Measurements from ENCODE around the gene ICAM1.
"Not testable (repeated sequence)": the region's sequence is repeated elsewhere in the genome, so short reads cannot be mapped to it uniquely, and the experiment has no call there.

Gene ICAM1

GRCh38 chr19:10274589-10274988 is 3.7 kb downstream of the ICAM1 start:
- TF ChIP-seq Cebpa-rat (IDR thresholded peaks at IDR 0.05), result no peak
- H3K4me1 ChIP-seq, result peaks cover 37% of the 10 kb centered on the region
- H3K27ac ChIP-seq, result no peak overlapping the region
- H3K27me3 ChIP-seq, result no peaks in the 10 kb centered on the region
- peaks cover 16% of the 10 kb centered on the region for H4K20me1 ChIP-seq
- H3K9me3 ChIP-seq, result no peaks in the 10 kb centered on the region
- H3K4me3 ChIP-seq, result no peak overlapping the region
- no peak overlapping the region for H3K9ac ChIP-seq
- no peak overlapping the region for H3K4me2 ChIP-seq
- peaks cover 41% of the 10 kb centered on the region for H3K36me3 ChIP-seq

GRCh38 chr19:10277795-10278589 is 7.1 kb downstream of the ICAM1 start:
- Histone ChIP-seq H3K4me1 (peaks cover 14% of the 10 kb centered on the region), H3K4me2 (no peak overlapping the region), H3K36me3 (peaks cover 42% of the 10 kb centered on the region), H3K27me3 (no peaks in the 10 kb centered on the region), H3K4me3 (no peak overlapping the region), H3K27ac (no peak overlapping the region), H4K20me1 (peaks cover 25% of the 10 kb centered on the region), H3K9me3 (no peaks in the 10 kb centered on the region), H3K9ac (no peak overlapping the region)
- TF ChIP-seq Cebpa-rat (IDR thresholded peaks at IDR 0.05), result no peak

- no peak overlapping the region for H3K4me2 ChIP-seq
- no peak overlapping the region for H3K9ac ChIP-seq
- TF ChIP-seq Cebpa-rat (IDR thresholded peaks at IDR 0.05), result no peak
- H3K4me3 ChIP-seq, result no peak overlapping the region
- H3K4me1 ChIP-seq, result peaks cover 14% of the 10 kb centered on the region
- H4K20me1 ChIP-seq, result peaks cover 25% of the 10 kb centered on the region
- no peak overlapping the region for H3K27ac ChIP-seq
- H3K9me3 ChIP-seq, result no peaks in the 10 kb centered on the region
- H3K36me3 ChIP-seq, result peaks cover 51% of the 10 kb centered on the region
- H3K27me3 ChIP-seq, result no peaks in the 10 kb centered on the region
Measured at GRCh38 chr19:10278935-10279334, 8.0 kb downstream of the ICAM1 start.

GRCh38 chr19:10279737-10280442 is 9.0 kb downstream of the ICAM1 start:
- H3K36me3 ChIP-seq, result peaks cover 54% of the 10 kb centered on the region
- H3K4me1 ChIP-seq, result peaks cover 14% of the 10 kb centered on the region
- no peak overlapping the region for H3K27ac ChIP-seq
- H3K9me3 ChIP-seq, result no peaks in the 10 kb centered on the region
- H3K4me3 ChIP-seq, result no peak overlapping the region
- H3K27me3 ChIP-seq, result no peaks in the 10 kb centered on the region
- H3K9ac ChIP-seq, result 0 out of 2 replicates have a peak overlapping the region, but pooled peaks have one; percentile 8
- H3K4me2 ChIP-seq, result peak overlapping the region; percentile 62
- no peak for TF ChIP-seq Cebpa-rat (IDR thresholded peaks at IDR 0.05)
- H4K20me1 ChIP-seq, result peaks cover 19% of the 10 kb centered on the region

- H3K4me1 ChIP-seq, result peaks cover 33% of the 10 kb centered on the region
- H3K36me3 ChIP-seq, result peaks cover 57% of the 10 kb centered on the region
- not testable (repeated sequence) for H3K27me3 ChIP-seq, H3K9ac ChIP-seq, H3K4me3 ChIP-seq, H3K4me2 ChIP-seq, H3K27ac ChIP-seq, H3K9me3 ChIP-seq
- H4K20me1 ChIP-seq, result peaks cover 39% of the 10 kb centered on the region
Measured at GRCh38 chr19:10282043-10282442, 11.1 kb downstream of the ICAM1 start.

- Histone ChIP-seq H3K4me2 (no peak overlapping the region), H3K4me3 (no peak overlapping the region), H3K4me1 (peaks cover 48% of the 10 kb centered on the region), H3K9me3 (no peaks in the 10 kb centered on the region), H3K36me3 (peaks cover 43% of the 10 kb centered on the region), H3K9ac (no peak overlapping the region), H3K27ac (no peak overlapping the region), H4K20me1 (peaks cover 47% of the 10 kb centered on the region), H3K27me3 (peaks cover 22% of the 10 kb centered on the region)
- TF ChIP-seq Cebpa-rat (IDR thresholded peaks at IDR 0.05), result no peak
Measured at GRCh38 chr19:10283301-10284064, 12.6 kb downstream of the ICAM1 start.

- peaks cover 41% of the 10 kb centered on the region for H4K20me1 ChIP-seq
- no peak overlapping the region for H3K9ac ChIP-seq
- peaks cover 30% of the 10 kb centered on the region for H3K27me3 ChIP-seq
- no peaks in the 10 kb centered on the region for H3K9me3 ChIP-seq
- TF ChIP-seq Cebpa-rat (IDR thresholded peaks at IDR 0.05), result no peak
- no peak overlapping the region for H3K27ac ChIP-seq
- H3K4me1 ChIP-seq, result peaks cover 55% of the 10 kb centered on the region
- H3K36me3 ChIP-seq, result peaks cover 34% of the 10 kb centered on the region
- no peak overlapping the region for H3K4me2 ChIP-seq
- H3K4me3 ChIP-seq, result no peak overlapping the region
Measured at GRCh38 chr19:10284065-10284959, 13.4 kb downstream of the ICAM1 start.

- Histone ChIP-seq H3K4me1 (peaks cover 54% of the 10 kb centered on the region), H3K9me3 (no peaks in the 10 kb centered on the region), H3K36me3 (peaks cover 33% of the 10 kb centered on the region), H3K27me3 (peaks cover 36% of the 10 kb centered on the region), H3K9ac (no peak overlapping the region), H4K20me1 (peaks cover 36% of the 10 kb centered on the region), H3K27ac (no peak overlapping the region), H3K4me2 (no peak overlapping the region), H3K4me3 (no peak overlapping the region)
- TF ChIP-seq Cebpa-rat (IDR thresholded peaks at IDR 0.05), result no peak
Measured at GRCh38 chr19:10284960-10285278, 14.0 kb downstream of the ICAM1 start.

GRCh38 chr19:10285393-10285792 is 14.5 kb downstream of the ICAM1 start:
- H3K27me3 ChIP-seq, result peaks cover 41% of the 10 kb centered on the region
- H3K27ac ChIP-seq, result no peak overlapping the region
- peaks cover 33% of the 10 kb centered on the region for H3K36me3 ChIP-seq
- H3K4me2 ChIP-seq, result peak overlapping the region; percentile 93
- no peaks in the 10 kb centered on the region for H3K9me3 ChIP-seq
- peaks cover 54% of the 10 kb centered on the region for H3K4me1 ChIP-seq
- no peak for TF ChIP-seq Cebpa-rat (IDR thresholded peaks at IDR 0.05)
- peaks cover 36% of the 10 kb centered on the region for H4K20me1 ChIP-seq
- no peak overlapping the region for H3K9ac ChIP-seq
- H3K4me3 ChIP-seq, result no peak overlapping the region

Measured in BLaER1 (cell line).